ENCODE results near the gene HHIPL1. TPM values are rescaled to one million over a fixed set of nuclear protein-coding genes. Genes with fewer than 3 reads are reported as not detected.

The HHIPL1 gene
- total RNA-seq, 1 experiment from 2014 or later = 2.6 TPM

DNA sequence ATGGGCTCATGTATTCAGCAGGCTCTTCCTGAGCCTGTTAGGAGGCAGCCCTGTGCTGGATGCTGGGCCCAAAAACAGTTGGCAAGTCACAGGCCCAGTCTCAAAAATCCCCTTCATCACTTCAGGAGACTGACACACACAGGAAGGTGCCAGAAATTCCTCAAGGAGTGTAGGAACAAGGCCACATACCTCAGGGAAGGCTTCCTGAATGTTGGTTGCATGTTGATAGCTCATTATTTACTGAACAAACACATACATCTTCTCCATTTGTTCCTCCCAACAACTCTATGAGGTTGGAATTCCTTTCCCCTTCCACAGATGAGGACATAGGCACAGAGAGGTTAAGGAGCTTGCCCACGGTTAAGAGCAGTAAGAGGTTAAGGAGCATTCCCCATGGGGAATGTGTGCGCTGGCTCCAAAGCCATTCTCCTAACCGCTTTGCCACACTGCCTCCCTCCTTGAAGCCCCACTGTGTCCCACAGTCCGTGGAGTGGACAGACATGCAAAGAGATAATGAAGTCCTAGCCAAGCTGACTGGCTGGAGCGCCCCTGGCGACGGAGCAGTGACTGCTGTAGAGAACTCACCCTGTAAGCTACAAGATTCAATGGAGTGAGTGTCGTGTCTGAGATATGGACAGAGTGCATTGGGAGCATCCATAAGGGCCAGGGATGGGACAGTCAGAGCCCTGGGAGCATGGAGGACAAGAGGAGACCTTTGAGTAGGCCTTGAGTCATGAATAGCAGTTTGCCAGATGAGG is 3.3 kb downstream of the HHIPL1 start:
- no peak overlapping the region for H3K27ac Mint-ChIP-seq
- Histone ChIP-seq H3K9me3 (ENCODE audit: control insufficient read depth, low read depth, low read length) (no peaks in the 10 kb centered on the region), H4K20me1 (ENCODE audit: control insufficient read depth, insufficient read depth, insufficient read length) (no peaks in the 10 kb centered on the region), H3T11ph (ENCODE audit: low read length) (no peak overlapping the region), H3K27ac (ENCODE audit: insufficient read length, low read depth, low read length) (no peak overlapping the region), H2BK5ac (ENCODE audit: insufficient read length, low read length) (no peak overlapping the region), H2AFZ (ENCODE audit: low read length) (no peak overlapping the region), H4K8ac (replicated peaks; ENCODE audit: insufficient read length, low read depth, low read length) (no peak overlapping the region), H3K56ac (ENCODE audit: insufficient read length, low read depth, low read length) (no peak overlapping the region), H3K4me1 (ENCODE audit: insufficient read depth, low read length) (no peaks in the 10 kb centered on the region), H3K79me2 (ENCODE audit: insufficient read depth, low read length) (no peaks in the 10 kb centered on the region), H3K79me1 (ENCODE audit: insufficient read depth, low read depth, low read length, poor library complexity, severe bottlenecking) (no peaks in the 10 kb centered on the region), H2BK15ac (ENCODE audit: low read depth, low read length) (no peak overlapping the region), H3K18ac (ENCODE audit: insufficient read length, low read depth, low read length) (no peak overlapping the region), H3K27me3 (ENCODE audit: insufficient read depth, low read length) (no peaks in the 10 kb centered on the region; the same call in 1 of the 2 replicates), H3K23me2 (ENCODE audit: insufficient read length, low read depth, low read length, poor library complexity, severe bottlenecking) (peaks cover 4% of the 10 kb centered on the region), H2BK20ac (ENCODE audit: low read depth, low read length, poor library complexity, severe bottlenecking) (no peak overlapping the region), H2BK12ac (ENCODE audit: insufficient read length, low read depth, low read length) (no peak overlapping the region), H3K14ac (ENCODE audit: insufficient read depth, low read length) (no peak overlapping the region), H4K91ac (ENCODE audit: insufficient read length, low read depth, low read length) (no peak overlapping the region), H4K5ac (ENCODE audit: insufficient read length, low read depth, low read length) (no peak overlapping the region), H3K4me2 (ENCODE audit: insufficient read depth, insufficient read length, low read length) (no peak overlapping the region), H3K23ac (ENCODE audit: insufficient read length, low read depth, low read length) (no peak overlapping the region), H2BK120ac (ENCODE audit: low read depth, low read length, poor library complexity, severe bottlenecking) (no peak overlapping the region), H3K4ac (ENCODE audit: low read depth, low read length) (no peak overlapping the region), H3K9ac (ENCODE audit: extremely low read depth, insufficient read length, low read length) (no peak overlapping the region), H2AK5ac (ENCODE audit: insufficient read length, low read length) (no peak overlapping the region)
- no peaks in the 10 kb centered on the region for H3K9me3 Mint-ChIP-seq
- H3K27me3 Mint-ChIP-seq (ENCODE audit: low read depth) = peaks cover 34% of the 10 kb centered on the region
- no peak overlapping the region; a peak in 1 of 5 replicates for H3K4me3 Mint-ChIP-seq
- TF ChIP-seq, protein P1, sequence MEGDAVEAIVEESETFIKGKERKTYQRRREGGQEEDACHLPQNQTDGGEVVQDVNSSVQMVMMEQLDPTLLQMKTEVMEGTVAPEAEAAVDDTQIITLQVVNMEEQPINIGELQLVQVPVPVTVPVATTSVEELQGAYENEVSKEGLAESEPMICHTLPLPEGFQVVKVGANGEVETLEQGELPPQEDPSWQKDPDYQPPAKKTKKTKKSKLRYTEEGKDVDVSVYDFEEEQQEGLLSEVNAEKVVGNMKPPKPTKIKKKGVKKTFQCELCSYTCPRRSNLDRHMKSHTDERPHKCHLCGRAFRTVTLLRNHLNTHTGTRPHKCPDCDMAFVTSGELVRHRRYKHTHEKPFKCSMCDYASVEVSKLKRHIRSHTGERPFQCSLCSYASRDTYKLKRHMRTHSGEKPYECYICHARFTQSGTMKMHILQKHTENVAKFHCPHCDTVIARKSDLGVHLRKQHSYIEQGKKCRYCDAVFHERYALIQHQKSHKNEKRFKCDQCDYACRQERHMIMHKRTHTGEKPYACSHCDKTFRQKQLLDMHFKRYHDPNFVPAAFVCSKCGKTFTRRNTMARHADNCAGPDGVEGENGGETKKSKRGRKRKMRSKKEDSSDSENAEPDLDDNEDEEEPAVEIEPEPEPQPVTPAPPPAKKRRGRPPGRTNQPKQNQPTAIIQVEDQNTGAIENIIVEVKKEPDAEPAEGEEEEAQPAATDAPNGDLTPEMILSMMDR (conservative IDR thresholded peaks at IDR 0.05) = no peak; the same call in 2 of the 3 replicates
- no CpG with 5 or more reads among the region's 8 CpGs for WGBS (ENCODE audit: extremely low coverage, insufficient read length, low lambda C conversion rate)
- H3K36me3 Mint-ChIP-seq (ENCODE audit: insufficient read depth in 1 of 3, low read depth in 3 of 3) = no peaks in the 10 kb centered on the region
- peaks cover 6 to 20% of the 10 kb centered on the region in 2 experiments for H3K4me1 Mint-ChIP-seq
- no peak for DNase-seq

Data from H9 (cell line).